GM21717 (cell line): ENCODE results near the gene GLS.

Source experiments
- ATAC-seq: cut with Tn5 transposase; IDR thresholded peaks from one replicate; pipeline ENCODE4 v1.9.1; 2021; ENCODE audit warnings: mild to moderate bottlenecking, moderate library complexity; ENCODE audit not compliant: unreplicated experiment

The GLS gene

DNA sequence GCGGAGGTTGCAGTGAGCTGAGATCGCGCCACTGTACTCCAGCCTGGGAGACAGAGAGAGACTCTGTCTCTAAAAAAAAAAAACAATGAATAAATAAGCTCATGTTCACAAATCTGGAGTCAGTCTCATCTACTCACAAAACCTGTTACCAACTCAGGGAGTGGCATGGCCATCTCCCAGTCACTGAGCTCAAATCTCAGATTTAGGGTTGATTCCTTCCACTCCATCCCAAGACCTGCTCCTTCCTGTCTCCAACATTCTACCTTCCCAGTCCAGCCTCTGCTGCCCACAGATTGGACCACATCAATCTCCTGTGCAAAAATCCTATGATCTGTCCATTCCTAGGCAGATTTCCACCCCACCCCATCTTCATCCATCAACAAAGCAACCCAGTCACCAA is 131.7 kb downstream of the GLS start:
- ATAC-seq: no peak

DNA sequence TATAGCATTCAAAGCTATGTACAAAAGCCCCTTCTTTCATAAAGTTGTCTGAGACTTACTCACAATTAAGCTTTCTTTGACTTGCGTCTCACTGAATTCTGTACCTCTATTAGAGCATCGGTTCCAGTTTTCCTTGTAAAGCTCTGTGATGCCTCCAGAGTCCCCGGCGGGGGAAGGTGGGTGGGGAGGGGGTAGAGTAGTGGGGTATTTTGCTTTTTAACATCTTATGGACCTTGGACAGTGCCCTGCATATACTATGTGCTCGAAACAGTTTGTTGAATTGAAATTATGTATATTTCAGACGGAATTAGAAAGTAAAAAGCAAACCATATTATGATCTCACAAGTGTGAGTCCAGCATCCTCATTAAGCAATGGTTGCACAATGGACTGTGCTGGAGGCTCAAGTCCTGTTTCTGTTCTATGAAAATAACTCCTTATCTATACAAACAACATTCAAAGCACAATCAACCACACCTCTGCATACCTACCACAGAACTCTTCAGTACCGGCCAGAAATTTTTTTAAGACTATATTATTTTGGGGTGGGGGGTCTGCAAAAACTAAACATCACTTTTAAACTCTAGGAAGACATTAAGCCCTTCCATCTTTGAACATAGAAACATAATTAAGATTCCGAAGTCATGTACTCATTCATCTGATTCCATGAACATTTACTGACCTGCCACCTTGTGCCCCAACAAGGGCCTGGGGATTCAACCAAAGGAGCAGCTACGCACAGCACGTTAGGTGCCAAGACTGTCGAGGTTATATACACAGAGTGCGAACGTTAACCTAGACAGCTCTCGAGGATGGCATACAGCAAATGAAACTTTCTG is 132.4 kb downstream of the GLS start:
- ATAC-seq: no peak

DNA sequence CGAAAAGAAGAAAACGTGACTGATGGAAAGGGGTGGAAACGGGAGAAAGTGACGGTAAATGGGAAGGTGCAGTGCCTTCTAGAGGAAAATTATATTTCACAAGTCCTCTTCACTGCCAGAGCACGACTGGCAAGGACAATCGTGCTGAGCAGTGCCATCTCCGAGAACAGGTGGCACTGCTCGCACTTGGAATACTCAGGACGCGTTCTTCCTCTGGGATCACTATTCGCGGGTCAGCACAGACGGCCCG is 133.0 kb downstream of the GLS start:
- ATAC-seq: no peak

DNA sequence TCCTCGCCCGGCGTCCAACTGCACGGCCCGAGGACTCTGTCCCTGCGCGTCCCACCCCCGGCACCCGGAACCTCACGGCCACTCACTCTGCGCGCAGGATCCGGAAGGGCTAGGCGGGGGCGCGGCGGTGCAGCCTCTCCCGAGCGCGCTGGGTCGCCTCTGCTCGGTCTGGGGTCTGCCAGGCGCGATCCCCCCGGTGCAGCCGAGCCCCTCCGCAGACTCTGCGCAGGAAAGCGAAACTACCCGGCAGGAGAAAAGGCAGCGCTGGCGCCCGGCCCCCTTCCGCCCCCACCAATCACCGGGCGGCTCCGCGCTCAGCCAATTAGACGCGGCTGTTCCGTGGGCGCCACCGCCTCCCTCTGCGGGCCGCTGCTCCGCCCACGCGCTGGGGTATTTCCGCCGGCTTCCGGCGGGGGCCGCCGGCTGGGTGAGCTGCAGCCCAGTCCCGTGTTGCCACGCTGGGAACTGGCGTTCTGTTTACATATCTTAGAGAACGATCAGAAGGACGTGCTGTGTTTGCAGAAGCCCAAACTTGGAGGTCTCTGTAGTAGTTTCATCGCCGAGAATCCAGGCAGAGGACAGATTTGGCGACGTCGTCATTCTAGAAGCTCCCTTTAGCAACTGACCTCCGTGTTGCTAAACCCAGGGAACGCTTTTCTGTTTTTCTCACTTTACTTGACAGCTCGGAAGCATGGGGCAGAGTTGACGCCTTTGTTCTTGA is 133.5 kb downstream of the GLS start, which contains the start of gene STAT1:
STAT1 (minus strand) TSS at position 240 of the 721 bp plus-strand sequence. CDS start 4,168 bp downstream, outside the sequence.
- peak; percentile 87 for ATAC-seq

DNA sequence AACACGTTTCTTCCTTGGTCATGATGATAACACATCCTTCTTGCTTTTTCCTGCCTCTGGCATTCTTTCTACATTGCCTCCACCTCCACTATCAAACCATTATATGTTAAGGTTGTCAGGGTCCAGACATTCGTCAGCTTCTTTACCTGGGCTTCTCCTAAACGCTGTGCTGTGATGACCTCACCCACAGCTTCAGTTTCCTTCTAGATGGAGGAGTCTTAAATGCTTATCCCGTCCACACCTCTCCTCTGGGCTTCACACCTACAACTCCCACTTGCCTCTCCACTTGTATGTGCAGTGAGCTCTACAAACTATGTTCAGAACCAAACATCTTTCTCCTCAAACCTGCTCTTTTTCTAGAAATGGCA is 134.0 kb downstream of the GLS start:
- no peak for ATAC-seq
